Upper lobe of right lung (tissue), 1 donor: ENCODE results near the gene RRAS. TPM values are rescaled to one million over a fixed set of nuclear protein-coding genes. Genes with fewer than 3 reads are reported as not detected.

Experiments
- ATAC-seq: fragments of 200-7000 bp; cut with Tn5 transposase; one replicate; pipeline ENCODE4 v1.9.1; 2020; ENCODE audit warnings: mild to moderate bottlenecking, moderate library complexity
- DNase-seq: peaks from one replicate; pipeline ENCODE4 v3.0.0-alpha.2; 2020
- H3K27ac ChIP-seq: fragments of 200-600 bp; one replicate; pipeline ENCODE4 v1.8.0; 2022
- H3K27me3 ChIP-seq: fragments of 200-600 bp; one replicate; pipeline ENCODE4 v1.8.0; 2022; ENCODE audit warnings: mild to moderate bottlenecking
- H3K36me3 ChIP-seq: fragments of 200-600 bp; one replicate; pipeline ENCODE4 v1.8.0; 2022
- H3K4me1 ChIP-seq: fragments of 200-600 bp; one replicate; pipeline ENCODE4 v1.8.0; 2022
- H3K4me3 ChIP-seq: fragments of 200-600 bp; one replicate; pipeline ENCODE4 v1.8.0; 2022; ENCODE audit warnings: mild to moderate bottlenecking
- H3K9me3 ChIP-seq: fragments of 200-600 bp; one replicate; pipeline ENCODE4 v1.8.0; 2022
- CTCF ChIP-seq: fragments of 200-600 bp; IDR thresholded peaks from one replicate; pipeline ENCODE4 v1.8.0; 2022; ENCODE audit warnings: antibody characterized with exemption
- intact Hi-C: fragments of 100-400 bp; cut with DNase I; formaldehyde crosslinking; loops from one replicate; pipeline ENCODE4 v1.11.0; 2022
- total RNA-seq: library from RNA; stranded (reverse); fragmentation: NEBNext Ultra II Directional; extraction: Animal tissue kit (Norgen Biotek cat#: 25700); gene quantifications from one replicate; pipeline ENCODE4 v1.2.1, GENCODE V29; 2021
- donor health status: DM: no; HTN: yes; CAD: no; lungs with severe emphysema.

The RRAS gene
- total RNA-seq, 1 donor from 2014 or later: 138 TPM

GRCh38 chr19:49646586-49646985, 6.6 kb upstream of the RRAS start:
- DNase-seq (no peak), ATAC-seq (no peak)
- no peak overlapping the region for H3K4me3 ChIP-seq
- H3K4me1 ChIP-seq: peaks cover 14% of the 10 kb centered on the region
- no peaks in the 10 kb centered on the region for H3K27me3 ChIP-seq
- intact Hi-C loops: no loop called here
- no peak for TF ChIP-seq CTCF
- H3K9me3 ChIP-seq: no peaks in the 10 kb centered on the region
- no peak overlapping the region for H3K27ac ChIP-seq
- H3K36me3 ChIP-seq: peaks cover 45% of the 10 kb centered on the region

- Histone ChIP-seq H3K36me3 (peaks cover 45% of the 10 kb centered on the region), H3K4me1 (peaks cover 14% of the 10 kb centered on the region), H3K4me3 (no peak overlapping the region), H3K27me3 (no peaks in the 10 kb centered on the region), H3K27ac (no peak overlapping the region), H3K9me3 (no peaks in the 10 kb centered on the region)
- intact Hi-C loops: no loop called here
- DNase-seq (peak; percentile 58), ATAC-seq (no peak)
- no peak for TF ChIP-seq CTCF
These were observed 6.1 kb upstream of the RRAS start for GRCh38 chr19:49645995-49646394.

GRCh38 chr19:49645592-49645991, 5.6 kb upstream of the RRAS start:
- Histone ChIP-seq H3K4me1 (peaks cover 14% of the 10 kb centered on the region), H3K4me3 (no peak overlapping the region), H3K36me3 (peaks cover 44% of the 10 kb centered on the region), H3K27ac (no peak overlapping the region), H3K27me3 (no peaks in the 10 kb centered on the region), H3K9me3 (no peaks in the 10 kb centered on the region)
- TF ChIP-seq CTCF: no peak
- ATAC-seq: no peak
- DNase-seq: no peak
- intact Hi-C loops: no loop called here

- no peak for TF ChIP-seq CTCF
- intact Hi-C loops: no loop called here
- ATAC-seq (no peak), DNase-seq (no peak)
- no peaks in the 10 kb centered on the region for H3K9me3 ChIP-seq
- peaks cover 23% of the 10 kb centered on the region for H3K36me3 ChIP-seq
- H3K27me3 ChIP-seq: no peaks in the 10 kb centered on the region
- no peak overlapping the region for H3K4me3 ChIP-seq
- peaks cover 23% of the 10 kb centered on the region for H3K4me1 ChIP-seq
- H3K27ac ChIP-seq: no peak overlapping the region
These were observed 3.5 kb upstream of the RRAS start for GRCh38 chr19:49643466-49643865.

GRCh38 chr19:49642492-49643035, 2.6 kb upstream of the RRAS start:
- no peak for TF ChIP-seq CTCF
- Histone ChIP-seq H3K27me3 (no peaks in the 10 kb centered on the region), H3K36me3 (peaks cover 14% of the 10 kb centered on the region), H3K4me1 (peaks cover 32% of the 10 kb centered on the region), H3K27ac (peak overlapping the region; percentile 100), H3K9me3 (no peaks in the 10 kb centered on the region), H3K4me3 (peak overlapping the region; percentile 91)
- intact Hi-C loops: no loop called here
- ATAC-seq (no peak), DNase-seq (no peak)
